NCI-H69 (cell line): ENCODE measurements around the gene CLHC1.
"Not testable (repeated sequence)": the region's sequence is repeated elsewhere in the genome, so short reads cannot be mapped to it uniquely, and the experiment has no call there.

Experiments
- DNase-seq: peaks from one replicate; lab custom pipeline; 2025; lab: John Stamatoyannopoulos, UW

CLHC1 gene

DNA sequence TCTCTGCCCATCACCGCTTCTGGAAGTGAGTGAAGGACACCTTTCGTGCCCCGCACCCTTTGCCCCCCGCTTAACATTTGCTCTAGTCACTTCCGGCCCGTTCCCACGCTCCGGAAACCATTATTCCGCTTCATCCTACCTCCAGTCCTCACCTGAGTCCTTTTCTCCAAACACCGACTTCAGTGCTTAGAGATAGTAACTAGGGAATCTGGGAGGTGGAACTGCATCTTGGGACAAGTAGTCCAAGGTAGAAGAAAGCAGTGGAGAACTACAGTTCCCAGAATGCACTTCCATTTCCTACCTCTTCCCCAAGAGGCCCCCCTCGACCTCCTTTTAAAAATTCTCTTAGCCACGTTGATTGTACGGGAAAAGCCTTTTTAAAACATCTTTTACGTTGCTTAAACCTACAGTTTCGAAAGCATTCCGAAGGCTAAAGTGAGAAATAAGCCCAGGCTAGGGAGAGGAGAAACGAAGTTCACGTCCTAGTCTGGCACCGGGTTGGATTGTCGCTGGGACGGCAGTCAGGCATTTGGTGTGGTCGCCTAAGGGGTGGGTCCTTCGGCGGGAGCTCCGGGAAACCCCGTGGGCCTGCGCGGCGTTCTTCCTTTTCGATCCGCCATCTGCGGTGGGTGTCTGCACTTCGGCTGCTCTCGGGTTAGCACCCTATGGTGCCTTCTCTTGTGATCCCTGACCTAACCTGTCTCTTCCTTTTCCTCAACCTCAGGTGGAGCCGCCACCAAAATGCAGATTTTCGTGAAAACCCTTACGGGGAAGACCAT is at the start of gene CLHC1, which contains the start of gene RPS27A:
Gene CLHC1 (minus strand): TSS at position 210 of the 779 bp plus-strand sequence. CDS start 9,882 bp downstream, outside the sequence.
Gene RPS27A (plus strand): TSS at position 605 of the 779 bp plus-strand sequence. CDS start 137 bp downstream, at position 742.
- peak; percentile 97 for DNase-seq

DNA sequence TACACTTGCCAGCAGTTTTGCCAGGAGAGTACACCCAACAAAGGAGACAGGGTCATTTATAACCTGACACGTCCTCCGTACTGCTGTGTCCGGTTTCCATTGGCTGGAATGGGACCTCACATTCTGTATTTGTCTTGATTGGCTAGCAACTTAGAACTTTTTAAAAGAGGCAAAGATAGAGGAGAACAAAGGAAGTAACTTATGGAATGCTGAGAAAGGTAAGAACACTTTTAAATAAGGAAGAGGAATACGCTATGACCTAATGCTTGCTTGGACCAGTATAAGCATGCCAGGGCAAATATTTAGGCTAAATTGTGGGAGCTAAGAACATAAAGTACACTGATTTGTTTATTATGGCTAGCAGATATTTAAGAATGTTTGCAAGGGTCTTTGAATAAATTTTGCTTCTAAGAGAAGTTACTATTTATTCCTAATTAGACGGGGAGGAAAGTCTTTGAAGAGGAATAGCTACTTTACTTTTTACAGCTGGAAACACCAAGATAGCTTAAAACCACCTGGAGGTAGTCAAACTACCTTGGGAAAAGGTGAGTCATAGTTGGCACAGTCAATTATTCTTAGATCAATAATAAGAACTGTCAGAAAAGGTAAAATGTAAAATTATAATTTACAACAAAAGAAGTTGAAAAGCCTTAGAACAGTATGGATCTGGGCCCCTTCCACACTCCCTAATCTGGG is 48.9 kb upstream of the CLHC1 start:
- not testable (repeated sequence) for DNase-seq

DNA sequence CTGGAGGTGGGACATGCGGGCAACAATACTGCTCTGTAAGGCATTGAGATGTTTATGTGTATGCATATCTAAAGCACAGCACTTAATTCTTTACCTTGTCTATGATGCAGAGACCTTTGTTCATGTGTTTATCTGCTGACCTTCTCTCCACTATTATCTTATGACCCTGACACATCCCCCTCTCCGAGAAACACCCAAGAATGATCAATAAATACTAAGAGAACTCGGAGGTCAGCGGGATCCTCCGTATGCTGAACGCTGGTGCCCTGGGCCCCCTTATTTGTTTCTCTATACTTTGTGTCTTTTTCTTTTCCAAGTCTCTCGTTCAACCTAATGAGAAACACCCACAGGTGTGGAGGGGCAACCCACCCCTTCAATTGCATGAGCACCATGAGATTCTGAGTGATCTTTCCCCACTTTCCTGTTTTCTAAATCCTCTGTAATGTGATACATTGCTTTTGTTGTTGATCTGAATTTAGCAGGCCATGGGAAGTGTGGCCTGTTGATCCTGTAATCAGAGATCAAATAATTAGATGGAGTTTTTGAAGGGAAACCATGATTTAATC is 47.8 kb upstream of the CLHC1 start:
- not testable (repeated sequence) for DNase-seq

DNA sequence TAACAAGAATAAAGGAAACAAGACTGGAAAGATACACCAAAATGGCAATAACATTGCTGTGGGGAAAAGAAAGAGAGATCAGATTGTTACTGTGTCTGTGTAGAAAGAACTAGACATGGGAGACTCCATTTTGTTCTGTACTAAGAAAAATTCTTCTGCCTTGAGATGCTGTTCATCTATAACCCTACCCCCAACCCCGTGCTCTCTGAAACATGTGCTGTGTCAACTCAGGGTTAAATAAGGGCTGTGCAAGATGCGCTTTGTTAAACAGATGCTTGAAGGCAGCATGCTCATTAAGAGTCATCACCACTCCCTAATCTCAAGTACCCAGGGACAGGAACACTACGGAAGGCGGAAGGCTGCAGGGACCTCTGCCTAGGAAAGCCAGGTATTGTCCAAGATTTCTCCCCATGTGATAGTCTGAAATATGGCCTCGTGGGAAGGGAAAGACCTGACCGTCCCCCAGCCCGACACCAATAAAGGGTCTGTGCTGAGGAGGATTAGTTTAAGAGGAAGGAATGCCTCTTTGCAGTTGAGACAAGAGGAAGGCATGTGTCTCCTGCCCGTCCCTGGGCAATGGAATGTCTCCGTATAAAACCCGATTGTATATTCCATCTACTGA is 47.2 kb upstream of the CLHC1 start:
- DNase-seq: not testable (repeated sequence)

DNA sequence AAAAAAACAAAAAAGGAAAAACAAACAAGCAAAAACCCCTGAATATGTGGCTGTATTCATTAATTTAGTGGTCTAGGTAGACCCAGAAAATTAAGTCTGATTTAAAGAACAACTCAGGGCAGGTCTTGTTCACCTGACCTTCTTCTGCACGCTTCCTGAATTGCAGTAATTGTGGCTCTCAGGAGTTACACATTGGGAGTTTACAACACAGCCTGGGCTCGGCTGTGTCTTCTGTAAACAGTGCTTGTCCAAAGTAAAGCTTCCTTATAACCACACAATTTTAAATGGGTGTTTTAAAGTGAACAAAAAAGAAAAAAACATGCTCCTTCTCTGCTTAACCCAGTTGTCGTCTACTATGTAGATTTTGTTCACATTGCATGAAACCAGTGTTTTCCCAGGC is 45.2 kb upstream of the CLHC1 start:
- no peak for DNase-seq

DNA sequence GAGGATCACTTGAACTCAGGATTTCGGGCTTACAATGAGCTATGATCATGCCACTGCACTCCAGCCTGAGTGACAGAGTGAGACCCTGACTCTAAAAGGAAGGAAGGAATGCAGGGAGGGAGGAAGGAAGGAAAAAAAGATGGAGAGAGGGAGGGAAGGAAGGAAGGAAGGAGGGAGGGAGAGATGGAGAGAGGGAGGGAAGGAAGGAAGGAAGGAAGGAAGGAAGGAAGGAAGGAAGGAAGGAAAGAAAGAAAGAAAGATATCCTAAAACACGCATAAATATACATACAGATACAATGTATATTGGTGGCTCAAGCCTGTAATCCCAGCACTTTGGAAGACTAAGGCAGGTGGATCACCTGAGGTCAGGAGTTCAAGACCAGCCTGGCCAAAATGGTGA is 42.3 kb upstream of the CLHC1 start:
- not testable (repeated sequence) for DNase-seq

DNA sequence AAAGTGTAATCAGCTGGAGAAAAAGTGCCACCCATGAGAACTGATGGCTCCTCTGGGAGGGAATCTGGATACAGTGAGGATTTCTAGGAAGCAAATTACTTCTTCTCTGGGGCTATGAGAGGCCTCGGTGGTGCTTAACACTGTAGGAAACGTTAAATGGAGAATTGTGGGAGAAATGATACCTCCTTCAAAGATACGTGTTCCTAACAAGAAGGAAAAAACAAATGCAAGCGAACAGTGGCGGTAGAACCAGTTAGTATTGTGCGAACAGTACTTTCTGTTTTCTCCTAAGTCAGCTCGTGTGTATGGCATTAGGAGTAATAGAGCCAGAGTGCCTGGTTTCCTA is 37.5 kb upstream of the CLHC1 start:
- peak; percentile 5 for DNase-seq

DNA sequence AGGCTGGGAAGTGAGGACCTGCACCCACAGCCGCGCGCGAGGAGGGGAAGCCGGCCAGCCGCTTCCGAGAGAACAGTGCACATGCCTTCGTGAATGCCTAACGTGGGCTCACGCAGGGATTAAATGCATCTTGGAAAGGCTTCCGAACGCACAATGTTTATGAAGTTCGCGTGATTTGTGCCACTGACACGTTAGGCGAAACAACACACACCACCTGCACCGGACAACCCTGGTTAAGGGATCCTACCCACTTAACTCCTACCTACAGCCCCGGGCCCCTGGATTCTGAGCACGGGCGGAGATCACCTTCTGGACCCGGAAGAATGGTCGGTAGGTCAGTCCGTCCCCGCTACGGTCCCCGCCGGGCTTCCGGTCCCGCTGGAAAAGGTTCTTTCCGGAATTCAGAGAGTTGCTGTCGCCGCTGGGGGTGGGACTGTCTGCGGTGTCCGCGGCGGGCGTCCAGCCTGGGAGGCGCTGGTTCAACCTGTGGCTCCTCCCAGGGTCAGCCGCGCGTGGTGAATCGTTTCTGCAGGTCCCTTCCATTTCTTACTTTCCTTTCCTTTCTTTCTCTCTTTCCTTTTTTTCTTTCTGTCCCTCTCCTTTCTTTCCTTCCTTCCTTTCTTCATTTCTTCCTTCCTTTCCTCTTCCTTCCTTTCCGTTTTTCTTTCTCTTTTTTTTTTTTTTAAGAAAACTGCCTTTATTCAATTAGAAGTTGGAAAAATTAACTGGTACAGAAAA is 37.0 kb upstream of the CLHC1 start, which contains the start of gene MTIF2:
Gene MTIF2 (minus strand): TSS at position 325 of the 738 bp plus-strand sequence. CDS start 5,373 bp downstream, outside the sequence.
- peak; percentile 93 for DNase-seq

DNA sequence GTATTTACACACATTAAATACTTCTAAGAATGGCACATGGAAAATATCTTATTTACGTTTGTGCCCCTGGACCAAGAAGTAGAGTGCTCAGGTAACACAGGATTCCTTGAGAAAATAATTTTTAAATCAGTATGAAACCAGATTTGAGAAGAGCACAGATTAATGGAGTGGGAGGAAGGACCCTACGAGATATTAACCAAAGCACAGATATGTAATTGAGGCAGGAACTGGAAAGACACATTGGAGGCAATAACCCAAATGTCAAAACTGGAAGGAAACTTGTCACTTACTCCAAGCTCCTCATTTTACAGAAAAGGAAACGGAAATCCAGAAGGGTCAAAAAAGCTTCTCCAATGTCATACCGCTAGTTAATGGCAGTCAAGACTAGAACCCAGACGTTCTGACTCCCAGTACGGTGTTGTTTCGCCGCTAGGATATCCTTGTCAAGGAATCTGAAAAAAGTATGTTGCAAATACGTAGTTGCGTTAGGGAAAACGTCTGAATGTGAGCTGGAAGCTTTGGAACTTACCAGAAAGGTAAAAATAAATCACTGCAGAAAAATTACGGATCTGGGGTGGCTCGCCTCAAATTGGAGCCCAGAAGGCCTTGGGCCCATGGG is 36.3 kb upstream of the CLHC1 start:
- peak; percentile 30 for DNase-seq

DNA sequence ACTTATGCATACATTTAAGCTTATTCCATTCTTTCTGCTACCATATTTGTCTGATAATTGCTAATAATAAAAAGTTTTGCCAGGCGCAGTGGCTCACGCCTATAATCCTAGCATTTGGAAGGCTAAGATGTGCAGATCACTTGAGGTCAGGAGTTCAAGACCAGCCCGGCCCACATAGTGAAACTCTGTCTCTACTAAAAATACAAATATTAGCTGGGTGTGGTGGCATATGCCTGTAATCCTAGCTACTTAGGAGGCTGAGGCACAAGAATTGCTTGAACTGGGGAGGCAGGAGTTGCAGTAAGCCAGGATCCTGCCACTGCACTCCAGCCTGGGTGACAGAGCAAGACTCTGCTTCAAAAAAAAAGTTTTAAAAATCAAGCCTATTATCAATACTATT is 27.5 kb upstream of the CLHC1 start:
- DNase-seq: not testable (repeated sequence)

DNA sequence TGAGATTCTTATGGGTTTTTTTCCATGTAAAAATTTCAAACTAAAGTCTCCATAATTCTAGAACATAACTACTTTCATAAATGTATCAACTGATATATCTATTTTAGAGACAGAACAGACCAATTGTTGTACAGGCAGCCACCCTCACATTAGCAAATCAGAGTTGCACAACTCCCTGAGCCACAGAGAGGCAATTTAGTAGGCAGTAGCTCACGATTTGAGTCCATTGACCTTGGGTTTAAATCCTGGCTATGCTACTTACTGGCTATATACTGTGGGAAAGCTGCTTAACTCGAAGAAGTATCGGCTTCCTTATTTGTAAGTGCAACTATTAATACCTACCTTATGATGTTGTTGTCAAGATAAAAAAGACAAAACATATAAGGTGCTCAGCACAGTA is 20.7 kb upstream of the CLHC1 start:
- no peak for DNase-seq

DNA sequence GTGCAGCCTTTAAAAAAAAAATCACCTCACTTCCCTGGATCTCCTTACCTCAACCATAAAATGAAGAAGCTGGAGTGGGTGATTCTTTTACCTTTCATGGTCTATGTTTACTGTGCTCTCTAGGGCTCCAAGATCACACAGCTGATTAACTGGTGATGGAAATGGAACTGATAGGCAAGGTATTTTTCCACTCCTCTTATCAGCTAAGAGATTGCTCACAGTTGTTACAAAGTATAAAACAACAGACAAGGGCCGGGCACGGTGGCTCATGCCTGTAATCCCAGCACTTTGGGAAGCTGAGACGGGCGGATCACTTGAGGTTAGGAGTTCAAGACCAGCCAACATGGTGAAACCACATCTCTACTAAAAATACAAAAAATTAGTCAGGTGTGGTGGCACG is 14.9 kb upstream of the CLHC1 start:
- DNase-seq: no peak

DNA sequence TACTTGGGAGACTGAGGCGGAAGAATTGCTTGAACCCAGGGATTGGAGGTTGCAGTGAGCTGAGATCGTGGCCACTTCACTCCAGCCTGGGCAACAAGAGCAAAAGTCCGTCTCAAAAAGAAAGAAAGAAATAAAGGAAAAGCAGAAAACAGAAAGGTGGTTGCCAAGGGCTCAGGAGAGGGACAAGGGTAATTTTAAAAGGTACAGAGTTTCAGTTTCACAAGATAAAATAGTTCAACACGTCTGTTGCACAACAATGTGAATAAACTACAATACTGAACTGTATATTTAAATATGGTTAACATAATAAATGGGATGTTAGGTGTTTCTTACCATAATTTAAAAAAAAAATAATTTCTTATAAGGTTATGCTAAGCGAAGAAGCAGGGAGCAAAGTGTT is 13.3 kb upstream of the CLHC1 start:
- no peak for DNase-seq

DNA sequence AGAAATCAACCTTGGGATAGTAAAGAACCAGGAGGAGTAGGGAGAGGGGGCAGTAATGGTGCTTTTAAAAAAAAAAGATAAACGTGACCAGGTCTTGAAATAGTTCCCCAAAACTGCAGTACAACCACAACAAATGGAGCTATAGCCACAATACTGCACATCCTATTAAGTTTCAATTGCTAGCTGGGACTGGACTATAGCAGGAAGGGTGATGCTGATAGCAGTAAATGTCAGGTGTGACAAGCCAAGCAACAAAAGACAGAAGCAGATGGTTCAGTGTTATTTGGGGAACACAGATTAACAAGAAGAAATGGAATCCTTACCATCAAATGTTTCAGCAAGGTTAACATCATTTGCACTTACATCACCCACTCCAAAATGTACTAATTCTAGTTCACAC is 10.5 kb upstream of the CLHC1 start:
- DNase-seq: no peak

DNA sequence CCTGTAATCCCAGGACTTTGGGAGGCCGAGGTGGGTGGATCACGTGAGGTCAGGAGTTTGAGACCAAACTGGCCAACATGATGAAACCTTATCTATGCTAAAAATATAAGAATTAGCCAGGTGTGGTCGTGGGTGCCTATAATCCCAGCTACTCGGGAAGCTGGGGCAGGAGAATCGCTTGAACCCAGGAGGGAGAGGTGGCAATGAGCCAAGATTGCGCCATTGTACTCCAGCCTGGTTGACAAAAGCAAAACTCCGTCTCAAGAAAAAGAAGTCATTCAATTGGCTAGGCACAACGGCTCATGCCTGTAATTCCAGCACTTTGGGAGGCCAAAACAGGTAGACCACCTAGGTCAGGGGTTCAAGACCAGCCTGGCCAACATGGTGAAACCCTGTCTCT is 9.5 kb upstream of the CLHC1 start:
- not testable (repeated sequence) for DNase-seq

DNA sequence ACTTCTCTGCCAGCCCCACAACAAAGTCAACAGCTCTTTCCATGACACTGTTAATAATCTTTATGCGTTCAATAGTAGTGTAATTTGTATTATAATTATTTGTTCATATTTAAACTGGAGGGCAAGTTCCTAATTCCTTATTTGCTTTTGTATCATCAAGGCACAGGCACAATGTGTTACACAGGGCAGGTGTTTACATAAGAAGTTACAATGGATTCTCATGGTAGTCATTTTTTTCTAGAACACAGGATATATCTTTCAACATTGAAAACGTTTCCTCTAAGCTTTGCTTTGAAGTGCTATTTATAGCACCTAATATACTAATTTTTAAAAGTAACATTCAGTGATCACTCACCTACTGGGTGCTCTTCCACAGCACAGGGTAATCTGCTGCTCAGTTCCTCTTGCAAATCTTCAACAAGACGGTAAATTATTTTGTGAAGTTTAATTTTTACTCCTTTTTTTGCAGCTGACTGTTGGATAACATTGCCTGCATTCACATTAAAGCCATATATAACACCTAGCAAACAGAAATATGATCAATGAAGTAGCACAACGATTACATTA is 7.6 kb upstream of the CLHC1 start:
- no peak for DNase-seq

DNA sequence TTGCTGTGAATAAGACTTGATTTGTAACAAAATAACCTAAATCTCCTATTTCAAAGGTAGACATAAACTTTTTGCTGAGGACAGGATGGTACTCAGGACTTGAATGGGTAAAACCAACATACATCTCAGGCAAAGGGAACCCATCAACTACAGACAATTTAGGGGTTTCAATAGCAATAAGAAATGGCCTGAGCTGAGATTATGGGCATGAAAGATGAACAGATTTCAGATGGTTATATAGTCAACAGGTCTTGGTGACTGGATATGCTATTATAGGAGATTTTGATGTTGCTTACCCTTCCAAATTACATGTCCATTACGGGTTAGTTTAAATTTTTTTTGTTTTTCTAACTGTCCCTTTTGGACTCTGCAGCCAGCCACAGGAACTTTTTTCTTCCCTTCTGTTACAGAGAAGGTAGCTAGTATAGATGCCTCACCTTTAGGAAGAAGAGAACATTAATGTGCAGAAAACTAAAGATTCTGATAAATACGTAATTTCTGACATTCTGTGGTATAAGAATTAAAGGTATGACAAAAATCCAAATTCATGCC is 5.0 kb upstream of the CLHC1 start:
- no peak for DNase-seq

DNA sequence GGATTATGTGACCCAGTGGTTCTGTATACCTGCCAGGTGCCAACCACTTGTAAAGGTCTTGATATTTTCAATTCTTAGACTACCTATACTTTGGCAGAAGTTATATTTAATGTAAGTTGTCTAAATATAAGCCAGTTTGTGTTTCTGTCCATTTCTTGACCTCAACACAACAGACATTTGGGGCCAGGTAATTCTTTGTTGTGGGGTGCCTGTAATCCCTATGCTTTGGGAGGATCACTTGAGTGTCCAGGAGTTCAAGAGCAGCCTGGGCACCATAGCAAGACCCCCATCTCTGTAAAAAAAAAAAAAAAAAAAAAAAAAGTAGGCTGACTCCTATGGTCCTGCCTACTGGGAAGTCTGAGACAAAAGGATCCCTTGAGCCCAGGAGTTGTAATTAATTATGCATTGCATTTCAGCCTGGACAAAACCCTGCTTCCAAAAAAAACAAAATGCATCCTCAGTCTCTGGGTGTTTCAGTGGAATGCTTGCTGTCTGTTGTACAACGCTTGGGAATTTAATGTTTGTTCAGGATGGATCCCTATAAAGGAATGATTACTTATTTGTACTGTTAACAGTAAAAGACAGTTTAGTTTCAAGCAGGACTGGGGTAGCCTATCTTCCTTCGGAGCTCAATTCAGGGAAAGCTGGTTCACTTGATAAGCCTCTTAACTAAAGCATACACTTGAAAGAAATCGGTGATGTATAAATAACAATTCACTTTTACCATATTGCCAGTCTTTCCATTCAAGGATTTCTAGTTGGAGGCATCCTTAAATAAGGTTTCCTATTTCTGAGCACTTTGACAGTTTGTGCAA is 3.8 kb upstream of the CLHC1 start:
- DNase-seq: no peak

DNA sequence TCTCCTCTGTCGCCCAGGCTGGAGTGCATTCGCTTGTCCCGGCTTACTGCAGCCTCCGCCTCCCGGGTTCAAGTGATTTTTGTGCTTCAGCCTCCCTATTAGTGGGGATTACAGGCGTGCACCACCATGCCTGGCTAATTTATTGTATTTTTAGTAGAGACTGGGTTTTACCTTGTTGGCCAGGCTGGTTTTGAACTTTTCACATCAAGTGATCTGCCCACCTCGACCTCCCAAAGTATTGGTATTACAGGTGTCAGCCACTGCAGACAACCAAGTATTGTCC is 1.5 kb upstream of the CLHC1 start:
- no peak for DNase-seq
